Endodermal cell (in vitro differentiated cells): ENCODE data around the gene PADI1. TPM values are rescaled to one million over a fixed set of nuclear protein-coding genes. Genes with fewer than 3 reads are reported as not detected.

Source experiments
- DNase-seq: peaks from one replicate; pipeline ENCODE4 v3.0.0-alpha.2; 2017
- H3K27ac ChIP-seq: 2 replicates; pipeline ENCODE4 v1.5.1; 2013; ENCODE audit warnings: mild to moderate bottlenecking, low read depth, low read length, moderate library complexity
- H3K27me3 ChIP-seq: 2 replicates; pipeline ENCODE4 v1.6.1; 2013; ENCODE audit warnings: mild to moderate bottlenecking, low read length, moderate library complexity; ENCODE audit not compliant: insufficient read depth, control insufficient read depth, poor library complexity, severe bottlenecking
- H3K36me3 ChIP-seq: 2 replicates; pipeline ENCODE4 v1.7.0; 2013; ENCODE audit warnings: mild to moderate bottlenecking, low read length, moderate library complexity; ENCODE audit not compliant: control insufficient read depth, insufficient read depth
- H3K4me1 ChIP-seq: one replicate; pipeline ENCODE4 v1.7.0; 2013; ENCODE audit warnings: low read length; ENCODE audit not compliant: control insufficient read depth, insufficient read depth
- H3K4me3 ChIP-seq: 2 replicates; pipeline ENCODE4 v1.5.1; 2013; ENCODE audit warnings: mild to moderate bottlenecking, low read length, moderate library complexity
- H3K9ac ChIP-seq: 2 replicates; pipeline ENCODE4 v1.6.1; 2013; ENCODE audit warnings: mild to moderate bottlenecking, low read length, moderate library complexity; ENCODE audit not compliant: poor library complexity, severe bottlenecking; ENCODE audit errors: extremely low read depth
- H3K9me3 ChIP-seq: 2 replicates; pipeline ENCODE4 v1.6.1; 2013; ENCODE audit warnings: mild to moderate bottlenecking, low read length, moderate library complexity; ENCODE audit not compliant: control insufficient read depth
- H3K27ac Mint-ChIP-seq: 2 replicates; pipeline ENCODE4 v1.8.0; 2020; ENCODE audit warnings: mixed read lengths
- H3K27me3 Mint-ChIP-seq: 2 replicates; pipeline ENCODE4 v1.8.0; 2021; ENCODE audit warnings: mild to moderate bottlenecking, mixed read lengths; ENCODE audit not compliant: insufficient read depth
- H3K36me3 Mint-ChIP-seq: 2 replicates; pipeline ENCODE4 v1.8.0; 2020; ENCODE audit warnings: low read depth, mixed read lengths
- H3K4me1 Mint-ChIP-seq: 2 replicates; pipeline ENCODE4 v1.8.0; 2020; ENCODE audit warnings: mixed read lengths
- H3K4me3 Mint-ChIP-seq: 2 replicates; pipeline ENCODE4 v1.8.0; 2020; ENCODE audit warnings: mild to moderate bottlenecking, moderate library complexity, mixed read lengths
- H3K9me3 Mint-ChIP-seq: 2 replicates; pipeline ENCODE4 v1.8.0; 2020; ENCODE audit warnings: mild to moderate bottlenecking, mixed read lengths
- WGBS, 2 experiments: methylation state at CpG; one replicate each; pipeline versions ENCODE4 v1.1.5 to v1.1.7; 2013; ENCODE audit warnings: missing lambda C conversion rate in 2 of 2, mixed read lengths in 1 of 2; ENCODE audit not compliant: insufficient coverage in 1 of 2, insufficient read length in 1 of 2; 5-methylcytosine and 5-hydroxymethylcytosine counted together
- total RNA-seq, 2 donors: library from RNA; stranded (reverse); fragmentation: NEBNext Ultra II Directional in 1 of 2; extraction: Animal tissue kit (Norgen Biotek cat#: 25700) in 1 of 2; gene quantifications; 2 replicates in 1 of 2; 3 replicates in 1 of 2; pipeline ENCODE4 v1.2.1, GENCODE V29; 2021
- TF ChIP-seq, protein P1 (sequence below): fragments of 200-600 bp; sonication (generic); conservative IDR thresholded peaks from 2 replicates; pipeline ENCODE4 v1.5.0; 2021; ENCODE audit warnings: antibody characterized with exemption, mild to moderate bottlenecking

The PADI1 gene
- total RNA-seq, 2 donors from 2014 or later, result 0.13 TPM; not detected in 1

GRCh38 chr1:17286646-17287045, 81.7 kb downstream of the PADI1 start:
- TF ChIP-seq, protein P1, sequence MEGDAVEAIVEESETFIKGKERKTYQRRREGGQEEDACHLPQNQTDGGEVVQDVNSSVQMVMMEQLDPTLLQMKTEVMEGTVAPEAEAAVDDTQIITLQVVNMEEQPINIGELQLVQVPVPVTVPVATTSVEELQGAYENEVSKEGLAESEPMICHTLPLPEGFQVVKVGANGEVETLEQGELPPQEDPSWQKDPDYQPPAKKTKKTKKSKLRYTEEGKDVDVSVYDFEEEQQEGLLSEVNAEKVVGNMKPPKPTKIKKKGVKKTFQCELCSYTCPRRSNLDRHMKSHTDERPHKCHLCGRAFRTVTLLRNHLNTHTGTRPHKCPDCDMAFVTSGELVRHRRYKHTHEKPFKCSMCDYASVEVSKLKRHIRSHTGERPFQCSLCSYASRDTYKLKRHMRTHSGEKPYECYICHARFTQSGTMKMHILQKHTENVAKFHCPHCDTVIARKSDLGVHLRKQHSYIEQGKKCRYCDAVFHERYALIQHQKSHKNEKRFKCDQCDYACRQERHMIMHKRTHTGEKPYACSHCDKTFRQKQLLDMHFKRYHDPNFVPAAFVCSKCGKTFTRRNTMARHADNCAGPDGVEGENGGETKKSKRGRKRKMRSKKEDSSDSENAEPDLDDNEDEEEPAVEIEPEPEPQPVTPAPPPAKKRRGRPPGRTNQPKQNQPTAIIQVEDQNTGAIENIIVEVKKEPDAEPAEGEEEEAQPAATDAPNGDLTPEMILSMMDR, result no peak
- H3K4me3 ChIP-seq, result no peak overlapping the region

DNA sequence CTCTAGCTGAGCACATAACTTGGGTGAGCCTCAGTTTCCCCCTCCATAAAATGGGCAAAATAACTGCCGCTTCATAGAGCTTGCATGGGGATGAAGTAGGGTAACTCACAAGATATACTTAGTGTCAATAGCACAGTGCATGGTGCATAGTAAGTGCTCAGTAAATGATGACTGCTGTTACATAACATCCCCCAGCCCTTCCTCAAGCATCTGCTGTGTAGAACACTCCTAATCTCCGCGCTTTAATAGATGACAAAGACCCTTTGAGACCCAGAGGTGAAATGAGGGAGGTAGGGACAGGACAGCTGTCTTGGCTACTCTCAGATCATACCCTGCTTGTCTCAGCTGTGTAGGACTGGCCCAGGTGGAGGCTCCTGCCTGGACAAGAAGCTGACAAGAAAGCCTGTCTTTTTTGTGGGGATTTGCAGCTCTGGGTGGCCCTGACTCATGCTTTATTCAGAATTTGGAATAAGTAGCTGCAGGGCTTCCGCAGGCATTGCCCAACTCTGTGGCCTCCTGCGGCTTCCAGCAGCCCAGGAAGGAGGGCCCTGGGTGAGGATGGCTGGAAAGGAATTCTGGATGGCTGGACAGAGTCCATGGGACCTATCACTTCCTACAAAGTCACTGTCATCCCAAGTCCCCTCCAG, 82.3 kb downstream of the PADI1 start:
- Mint-ChIP-seq H3K4me3 (no peak overlapping the region), H3K27ac (no peak overlapping the region), H3K4me1 (no peaks in the 10 kb centered on the region), H3K36me3 (no peaks in the 10 kb centered on the region), H3K27me3 (peaks cover 3% of the 10 kb centered on the region), H3K9me3 (no peaks in the 10 kb centered on the region)
- 80 to 87% methylated on average over 2 to 5 of the region's 5 CpGs for WGBS, 2 experiments
- no peaks in the 10 kb centered on the region for H3K4me1 ChIP-seq
- no peak overlapping the region for H3K9ac ChIP-seq
- H3K9me3 ChIP-seq, result no peaks in the 10 kb centered on the region
- H3K4me3 ChIP-seq, result no peak overlapping the region
- no peaks in the 10 kb centered on the region for H3K27me3 ChIP-seq
- TF ChIP-seq, protein P1, result no peak
- no peak overlapping the region for H3K27ac ChIP-seq
- no peaks in the 10 kb centered on the region for H3K36me3 ChIP-seq
- DNase-seq, result no peak

More at GRCh38 chr1:17286646-17287045, 81.7 kb downstream of the PADI1 start:
- no peaks in the 10 kb centered on the region for H3K4me1 ChIP-seq
- Mint-ChIP-seq H3K27me3 (peaks cover 3% of the 10 kb centered on the region), H3K27ac (no peak overlapping the region), H3K4me3 (no peak overlapping the region), H3K4me1 (no peaks in the 10 kb centered on the region), H3K9me3 (no peaks in the 10 kb centered on the region), H3K36me3 (no peaks in the 10 kb centered on the region)
- H3K9me3 ChIP-seq, result no peaks in the 10 kb centered on the region
- H3K27ac ChIP-seq, result no peak overlapping the region
- H3K36me3 ChIP-seq, result no peaks in the 10 kb centered on the region
- no peaks in the 10 kb centered on the region for H3K27me3 ChIP-seq
- WGBS, 2 experiments, result 82 to 94% methylated on average over 5 of the region's 5 CpGs
- DNase-seq, result no peak
- no peak overlapping the region for H3K9ac ChIP-seq

GRCh38 chr1:17289721-17290120, 84.8 kb downstream of the PADI1 start:
- TF ChIP-seq, protein P1, result no peak
- Histone ChIP-seq H3K27me3 (no peaks in the 10 kb centered on the region), H3K4me3 (no peak overlapping the region), H3K9ac (no peak overlapping the region), H3K4me1 (no peaks in the 10 kb centered on the region), H3K9me3 (no peaks in the 10 kb centered on the region), H3K36me3 (no peaks in the 10 kb centered on the region), H3K27ac (no peak overlapping the region)
- H3K9me3 Mint-ChIP-seq, result no peaks in the 10 kb centered on the region
- 71 to 84% methylated on average over 1 to 2 of the region's 2 CpGs for WGBS, 2 experiments
- H3K4me3 Mint-ChIP-seq, result no peak overlapping the region
- H3K27ac Mint-ChIP-seq, result no peak overlapping the region
- no peaks in the 10 kb centered on the region for H3K36me3 Mint-ChIP-seq
- no peak for DNase-seq
- peaks cover 3% of the 10 kb centered on the region for H3K27me3 Mint-ChIP-seq
- no peaks in the 10 kb centered on the region for H3K4me1 Mint-ChIP-seq
